CD4-positive, alpha-beta T cell treated with Interleukin-6 for 4 hours (primary cell): ENCODE data around the gene RPS29.
"Not testable (repeated sequence)": the region's sequence is repeated elsewhere in the genome, so short reads cannot be mapped to it uniquely, and the experiment has no call there.

Experiments used
- DNase-seq: peaks from one replicate; pipeline ENCODE4 v3.0.0-alpha.2; 2020; ENCODE audit warnings: mixed read lengths

RPS29 gene

GRCh38 chr14:49585803-49586672 lies at the start of gene RPS29:
TSS of gene RPS29 (minus strand) at chr14:49586380. CDS start at chr14:49586346, 34 bp downstream.
- DNase-seq, result peak; percentile 99

- peak; percentile 68 for DNase-seq
Measured at GRCh38 chr14:49634547-49635334, 48.6 kb upstream of the RPS29 start, which contains the start of gene DNAAF2. TSS of gene DNAAF2 (minus strand) at chr14:49635244. CDS start at chr14:49635149, 95 bp downstream.

- peak; percentile 96 for DNase-seq
Measured at GRCh38 chr14:49633640-49634546, 47.7 kb upstream of the RPS29 start.

- peak; percentile 17 for DNase-seq
Measured at GRCh38 chr14:49623941-49624839, 38.0 kb upstream of the RPS29 start.

- DNase-seq, result no peak
Measured at GRCh38 chr14:49623387-49623786, 37.2 kb upstream of the RPS29 start.

DNA sequence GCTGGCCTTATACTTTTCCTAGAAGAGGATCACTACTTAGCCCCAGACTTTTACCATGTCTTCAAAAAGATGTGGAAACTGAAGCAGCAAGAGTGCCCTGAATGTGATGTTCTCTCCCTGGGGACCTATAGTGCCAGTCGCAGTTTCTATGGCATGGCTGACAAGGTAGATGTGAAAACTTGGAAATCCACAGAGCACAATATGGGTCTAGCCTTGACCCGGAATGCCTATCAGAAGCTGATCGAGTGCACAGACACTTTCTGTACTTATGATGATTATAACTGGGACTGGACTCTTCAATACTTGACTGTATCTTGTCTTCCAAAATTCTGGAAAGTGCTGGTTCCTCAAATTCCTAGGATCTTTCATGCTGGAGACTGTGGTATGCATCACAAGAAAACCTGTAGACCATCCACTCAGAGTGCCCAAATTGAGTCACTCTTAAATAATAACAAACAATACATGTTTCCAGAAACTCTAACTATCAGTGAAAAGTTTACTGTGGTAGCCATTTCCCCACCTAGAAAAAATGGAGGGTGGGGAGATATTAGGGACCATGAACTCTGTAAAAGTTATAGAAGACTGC lies 35.9 kb upstream of the RPS29 start:
- DNase-seq, result no peak

GRCh38 chr14:49621114-49621881 lies 35.1 kb upstream of the RPS29 start:
- DNase-seq, result peak; percentile 68

DNA sequence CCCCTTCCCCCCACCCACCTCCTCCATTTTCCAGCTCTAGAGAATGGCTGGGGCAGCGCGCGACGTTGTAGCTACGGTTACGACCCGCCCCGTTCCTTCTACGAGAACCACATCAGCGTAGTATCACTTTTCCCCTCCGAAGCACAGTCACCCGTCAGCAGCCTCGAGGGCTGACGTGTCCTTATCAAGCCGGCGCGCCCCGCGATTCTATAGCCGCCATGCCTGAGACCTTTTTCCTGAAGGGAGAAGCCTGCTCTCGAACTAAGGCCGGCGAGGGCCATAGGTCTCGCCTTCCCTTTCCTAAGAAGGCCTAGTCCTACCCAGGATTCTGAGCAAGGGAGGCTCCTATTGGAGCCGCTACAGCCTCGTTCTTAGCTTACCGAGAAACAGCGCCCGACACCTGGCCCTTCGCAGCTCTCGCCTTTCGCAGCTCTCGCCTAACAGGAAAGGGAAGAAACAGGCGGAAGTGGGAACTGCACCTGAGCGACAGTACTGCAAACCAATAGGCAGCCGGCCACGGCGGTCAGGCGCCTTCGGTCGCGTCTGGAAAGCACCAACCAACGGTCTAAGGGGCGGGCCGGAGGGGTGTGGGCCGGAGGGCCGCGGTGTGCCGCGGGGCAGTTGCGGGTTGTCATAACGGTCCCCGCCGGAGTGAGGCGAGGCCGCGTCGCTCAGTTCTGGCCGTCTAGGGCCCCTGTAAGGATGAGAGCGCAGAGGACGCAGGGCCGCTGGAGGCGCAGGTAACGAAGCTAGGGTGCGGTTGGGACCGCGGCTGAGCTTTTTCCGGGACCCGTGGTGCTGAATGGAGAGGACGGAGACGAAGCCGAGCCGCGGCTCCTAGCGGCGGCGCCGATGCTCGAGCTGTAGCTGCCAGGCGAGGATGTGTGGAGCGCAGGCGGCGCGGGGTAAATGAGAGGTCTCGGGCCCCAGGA lies 34.3 kb upstream of the RPS29 start, which contains the start of the genes MGAT2 and RPL36AL:
TSS of gene MGAT2 (plus strand) at position 618 of the 932 bp plus-strand sequence. CDS start 470 bp downstream, outside the sequence.
TSS of gene RPL36AL (minus strand) at position 445 of the 932 bp plus-strand sequence. CDS start 1,522 bp downstream, outside the sequence.
- DNase-seq, result peak; percentile 93

DNA sequence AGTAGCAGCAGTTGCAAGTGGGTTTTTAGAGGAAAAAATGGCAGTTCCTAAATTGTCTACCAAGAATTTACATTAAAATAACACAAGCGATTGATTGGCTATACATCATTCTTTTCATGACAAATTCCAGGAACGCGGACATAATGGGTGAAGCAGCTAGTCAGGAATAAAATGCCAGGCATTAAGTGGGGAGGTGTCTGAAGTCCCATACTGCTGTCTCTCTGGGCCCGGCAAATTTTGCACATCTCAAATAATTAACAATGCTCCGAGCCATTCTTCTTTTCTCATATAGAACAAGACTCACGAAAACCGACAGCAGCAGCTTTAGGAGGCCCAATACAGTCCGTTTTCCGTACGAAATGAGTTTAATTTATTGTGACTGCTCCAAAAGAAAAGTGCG lies 33.5 kb upstream of the RPS29 start:
- DNase-seq, result no peak

DNA sequence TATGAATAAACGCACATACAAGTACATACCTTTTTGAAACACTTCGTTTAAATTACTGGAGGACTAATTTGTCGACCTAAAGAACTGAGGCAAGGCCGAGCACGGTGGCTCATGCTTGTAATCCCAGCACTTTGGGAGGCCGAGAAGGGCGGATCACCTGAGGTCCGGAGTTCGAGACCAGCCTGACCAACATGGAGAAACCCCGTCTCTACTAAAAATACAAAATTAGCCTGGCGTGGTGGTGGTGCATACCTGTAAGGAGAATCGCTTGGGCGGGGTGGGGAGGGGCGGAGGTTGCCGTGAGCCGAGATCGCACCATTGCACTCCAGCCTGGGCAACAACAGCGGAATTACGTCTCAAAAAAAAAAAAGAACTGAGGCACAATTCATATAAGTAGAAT lies 33.1 kb upstream of the RPS29 start:
- not testable (repeated sequence) for DNase-seq

GRCh38 chr14:49617852-49618519 lies 31.8 kb upstream of the RPS29 start:
- no peak for DNase-seq

DNA sequence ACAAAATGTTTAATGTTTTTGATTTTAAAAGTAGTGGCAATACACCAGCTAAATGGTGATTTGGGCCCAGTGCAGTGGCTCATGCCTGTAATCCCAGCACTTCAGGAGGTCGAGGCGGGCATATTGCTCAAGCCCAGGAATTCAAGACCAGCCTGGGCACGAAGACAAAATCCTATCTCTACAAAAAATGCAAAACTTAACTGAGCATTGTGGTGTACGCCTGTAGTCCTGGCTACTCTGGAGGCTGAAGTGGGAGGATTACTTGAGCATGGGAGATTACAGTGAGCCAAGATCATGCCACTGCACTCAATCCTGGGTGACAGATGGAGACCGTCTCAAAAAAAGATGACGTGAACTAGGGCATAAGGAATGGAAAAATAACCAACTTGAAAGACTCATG lies 29.6 kb upstream of the RPS29 start:
- DNase-seq, result no peak

GRCh38 chr14:49614196-49614595 lies 28.0 kb upstream of the RPS29 start:
- no peak for DNase-seq

DNA sequence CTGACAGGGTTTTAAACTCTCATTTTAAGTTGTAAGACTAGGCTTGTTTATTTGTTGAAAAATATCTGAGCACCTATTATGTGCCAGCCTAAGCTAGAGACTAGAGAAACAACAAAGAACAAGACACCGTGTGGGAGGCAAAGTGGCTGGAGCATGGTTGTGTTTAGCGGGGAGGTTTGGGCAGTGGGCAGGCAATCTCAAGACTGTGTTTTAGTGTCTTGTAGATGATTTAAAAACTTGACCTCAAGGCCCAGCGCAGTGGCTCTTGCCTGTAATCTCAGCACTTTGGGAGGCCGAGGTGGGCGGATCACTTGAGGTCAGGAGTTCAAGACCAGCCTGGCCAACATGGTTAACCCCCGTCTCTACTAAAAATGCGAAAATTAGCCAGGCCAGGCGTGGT lies 26.5 kb upstream of the RPS29 start:
- DNase-seq, result no peak

DNA sequence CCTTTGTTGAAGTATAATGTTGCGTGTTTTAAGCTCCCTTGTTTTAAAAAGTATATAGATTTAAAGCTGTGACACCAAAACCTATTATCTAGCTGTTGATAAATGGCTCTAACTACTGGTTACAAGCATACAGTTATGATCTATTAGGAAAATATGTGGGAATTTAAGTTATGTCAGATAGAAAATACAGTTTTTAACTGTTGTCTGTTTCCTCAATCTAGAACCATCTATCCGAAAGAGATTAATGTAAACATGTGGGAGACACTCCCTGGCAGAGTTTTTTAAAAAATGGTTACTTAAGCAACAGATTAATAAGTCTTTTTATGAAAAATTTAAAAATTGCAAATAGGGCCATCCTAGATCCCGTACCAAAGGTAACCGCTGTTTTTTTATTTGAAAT lies 26.1 kb upstream of the RPS29 start:
- no peak for DNase-seq

GRCh38 chr14:49607583-49607982 lies 21.4 kb upstream of the RPS29 start:
- no peak for DNase-seq

DNA sequence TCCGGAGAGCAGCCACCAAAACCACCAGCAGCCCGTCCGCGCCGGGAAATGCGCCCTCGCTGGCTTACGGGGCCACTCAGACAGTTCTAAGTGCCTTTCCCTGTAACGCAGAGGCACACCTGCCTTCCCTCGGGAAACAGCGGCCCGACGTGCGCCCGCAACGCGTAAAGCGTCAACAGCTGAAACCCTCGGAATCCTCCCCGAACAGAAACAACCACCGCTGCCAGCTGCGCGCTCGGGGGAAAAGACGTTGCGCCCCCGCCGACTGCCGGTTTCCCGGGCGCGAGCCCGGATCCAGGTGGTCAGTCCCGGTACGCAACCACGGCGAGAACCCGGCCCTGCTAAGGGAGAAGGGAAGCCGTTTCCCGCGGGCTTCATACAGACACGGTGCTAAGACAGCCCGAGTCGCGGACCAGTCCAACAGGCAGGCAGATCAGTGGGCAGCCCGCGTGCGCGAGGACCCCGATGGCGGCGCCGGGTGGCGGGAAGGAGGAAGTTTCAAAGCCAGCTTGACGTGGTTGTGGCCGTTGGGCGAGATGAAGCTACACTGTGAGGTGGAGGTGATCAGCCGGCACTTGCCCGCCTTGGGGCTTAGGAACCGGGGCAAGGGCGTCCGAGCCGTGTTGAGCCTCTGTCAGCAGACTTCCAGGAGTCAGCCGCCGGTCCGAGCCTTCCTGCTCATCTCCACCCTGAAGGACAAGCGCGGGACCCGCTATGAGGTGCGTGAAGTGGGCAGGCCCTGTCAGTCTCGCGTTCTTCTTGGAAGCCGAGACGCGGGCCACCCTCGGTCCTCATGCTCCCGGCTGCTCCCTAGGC lies 12.5 kb upstream of the RPS29 start, which contains the start of gene LRR1:
TSS of gene LRR1 (plus strand) at position 456 of the 816 bp plus-strand sequence. CDS start at position 537, 81 bp downstream.
- DNase-seq, result peak; percentile 86
